ENCODE results near the gene BMP7.

- TF ChIP-seq ZNF274 (IDR thresholded peaks at IDR 0.05; ENCODE audit: low read depth, low read length) = no peak
- no peak for TF ChIP-seq SUZ12 (IDR thresholded peaks at IDR 0.05; ENCODE audit: extremely low read depth, insufficient read depth, insufficient read length)
- no peak for TF ChIP-seq YY1 (IDR thresholded peaks at IDR 0.05; ENCODE audit: insufficient read depth, insufficient read length)
Measured at GRCh38 chr20:57142667-57143066, 123.8 kb downstream of the BMP7 start.
